Epithelial cell of proximal tubule (primary cell): ENCODE results near the gene FAM78A. TPM values are rescaled to one million over a fixed set of nuclear protein-coding genes. Genes with fewer than 3 reads are reported as not detected.

Source experiments
- DNase-seq: peaks from one replicate; pipeline ENCODE4 v3.0.0-alpha.2; 2011; ENCODE audit warnings: low read depth
- H3K4me3 ChIP-seq: 2 replicates; pipeline ENCODE4 v1.5.1; 2011; ENCODE audit warnings: low read depth, mild to moderate bottlenecking, low read length
- CTCF ChIP-seq: conservative IDR thresholded peaks from 2 replicates; pipeline ENCODE4 v1.5.1; 2012; ENCODE audit warnings: low read depth, mild to moderate bottlenecking, low read length
- total RNA-seq: library from RNA; depleted of rRNA; stranded (reverse); fragments of >200 nt; gene quantifications from 2 replicates; pipeline ENCODE4 v1.2.3, GENCODE V29; 2015

Gene FAM78A
- total RNA-seq, result under 0.01 and 0.29 TPM in 2 replicates

GRCh38 chr9:131276094-131276888, at the start of gene FAM78A:
Gene FAM78A, minus strand, starts transcription at chr9:131276510. Its CDS starts 331 bp downstream, at chr9:131276179.
- peak within 1 kb of the TSS; percentile 48 for H3K4me3 ChIP-seq
- no peak for TF ChIP-seq CTCF
- DNase-seq, result no peak

DNA sequence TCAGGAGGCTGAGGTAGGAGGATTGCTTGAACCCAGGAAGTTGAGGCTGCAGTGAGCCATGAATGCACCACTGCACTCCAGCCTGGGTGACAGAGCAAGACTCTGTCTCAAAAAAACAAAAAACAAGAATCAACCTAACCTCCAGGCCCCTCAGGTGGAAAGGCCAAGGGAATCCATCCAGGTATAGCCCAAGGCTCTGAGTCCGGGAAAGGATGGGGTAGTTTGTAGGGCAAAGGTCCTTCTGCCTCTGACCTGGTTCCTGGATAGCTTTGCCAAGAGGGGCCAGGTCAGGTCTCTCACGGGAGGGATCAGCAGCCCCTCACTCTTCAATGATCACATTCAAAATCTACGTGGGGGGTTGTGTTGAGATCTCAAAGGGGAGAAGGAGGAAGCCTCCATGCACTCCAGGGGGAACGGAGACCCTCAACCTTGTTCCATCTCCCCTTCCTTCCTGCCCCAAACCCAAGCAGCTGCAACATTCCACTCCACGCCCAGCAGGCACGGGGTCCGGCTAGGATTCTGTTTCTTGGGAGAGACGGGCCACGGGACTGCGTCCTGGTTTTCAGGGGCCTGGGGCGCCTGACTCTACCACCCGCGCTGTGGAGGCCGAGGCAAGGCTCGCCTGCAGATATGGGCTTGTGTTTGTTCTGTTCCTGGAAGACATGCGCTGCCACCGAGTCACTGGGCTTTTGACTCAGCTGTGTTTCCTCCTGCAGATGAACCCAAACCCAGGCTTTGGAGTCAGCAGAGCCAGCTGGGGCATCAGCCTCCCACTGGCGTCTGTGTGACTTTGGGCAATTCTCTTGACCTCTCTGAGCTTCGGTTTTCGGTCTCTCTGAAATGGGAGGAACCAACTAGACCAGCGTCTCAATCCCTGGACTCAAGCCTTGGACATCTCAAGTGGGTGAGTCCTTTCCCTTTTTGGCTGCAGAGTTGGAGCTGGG, 48.7 kb upstream of the FAM78A start:
- DNase-seq, result no peak
- H3K4me3 ChIP-seq, result no peak overlapping the region
- no peak for TF ChIP-seq CTCF

- TF ChIP-seq CTCF, result no peak
- no peak for DNase-seq
- H3K4me3 ChIP-seq, result no peak overlapping the region
Measured at GRCh38 chr9:131323629-131324028, 47.3 kb upstream of the FAM78A start.

- no peak for TF ChIP-seq CTCF
- DNase-seq, result no peak
- H3K4me3 ChIP-seq, result no peak overlapping the region
Measured at GRCh38 chr9:131320031-131320685, 43.8 kb upstream of the FAM78A start.

- H3K4me3 ChIP-seq, result no peak overlapping the region
- DNase-seq, result no peak
- no peak for TF ChIP-seq CTCF
Measured at GRCh38 chr9:131319486-131319885, 43.2 kb upstream of the FAM78A start.

DNA sequence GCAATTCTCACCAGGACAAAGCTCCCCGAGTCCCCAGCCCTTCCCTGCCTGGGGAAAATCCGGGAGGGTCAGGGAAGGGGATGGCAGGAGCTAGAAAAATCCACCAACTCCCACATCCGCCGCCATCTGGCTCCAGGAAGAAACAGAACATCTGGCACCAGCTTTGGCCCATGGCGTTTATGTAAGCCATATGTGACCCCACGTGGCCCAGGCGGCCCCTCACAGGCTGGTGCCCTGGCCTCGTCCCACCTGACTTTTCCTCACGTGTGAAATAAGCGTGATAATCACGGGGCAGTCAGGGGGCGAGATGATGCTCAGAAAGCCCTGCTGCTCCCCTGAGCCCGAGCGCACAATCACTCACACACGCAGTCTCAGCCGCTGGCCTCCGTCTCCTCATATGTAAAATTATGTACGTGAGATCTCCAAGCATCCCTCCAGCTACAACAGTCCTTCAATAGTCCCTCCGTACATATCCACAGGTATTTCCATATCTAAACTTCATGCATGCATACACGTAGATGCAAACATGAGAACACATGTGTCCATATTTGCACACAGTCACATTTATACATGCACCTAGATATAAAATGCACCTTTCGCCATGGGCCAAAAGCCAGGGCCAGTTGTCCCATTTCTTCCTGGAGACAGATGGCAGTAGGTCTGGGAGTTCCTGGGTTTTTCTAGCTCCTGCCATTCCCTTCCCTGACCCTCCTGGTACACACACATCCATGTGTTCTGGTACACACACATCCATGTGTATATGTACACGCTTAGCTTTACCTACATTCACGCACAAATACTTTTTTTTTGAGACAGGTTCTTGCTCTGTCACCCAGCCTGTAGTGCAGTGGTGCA, 42.1 kb upstream of the FAM78A start:
- no peak overlapping the region for H3K4me3 ChIP-seq
- no peak for DNase-seq
- TF ChIP-seq CTCF, result no peak
